SK-N-MC (cell line): ENCODE results near the gene CFAP410.

Experiments
- EZH2 ChIP-seq: fragments of 200-600 bp; sonication (generic); IDR thresholded peaks from one replicate; pipeline ENCODE4 v1.6.1; 2017; ENCODE audit warnings: antibody characterized with exemption
- POLR2AphosphoS5 ChIP-seq: IDR thresholded peaks from 2 replicates; pipeline ENCODE4 v1.6.1; 2012; ENCODE audit warnings: mild to moderate bottlenecking, low read depth, low read length, borderline replicate concordance

- TF ChIP-seq EZH2 (no peak), POLR2AphosphoS5 (peak; percentile 44; the same call in 1 of the 2 replicates)
These were observed 39.5 kb downstream of the CFAP410 start, which contains the start of gene PFKL for GRCh38 chr21:44299458-44300261.
